Brain microvascular endothelial cell (primary cell): ENCODE measurements around the gene UXT.

ENCODE experiments used
- DNase-seq: peaks from one replicate; pipeline ENCODE4 v3.0.0-alpha.2; 2020
- H3K27ac ChIP-seq: fragments of 250-450 bp; sonication (Bioruptor Pico); 2 replicates; pipeline ENCODE4 v1.5.1; 2020; ENCODE audit warnings: mild to moderate bottlenecking, moderate library complexity
- H3K27me3 ChIP-seq: fragments of 250-450 bp; sonication (Bioruptor Pico); replicated peaks from 2 replicates; pipeline ENCODE4 v1.5.1; 2020; ENCODE audit warnings: mild to moderate bottlenecking
- H3K36me3 ChIP-seq: fragments of 250-450 bp; sonication (Bioruptor Pico); replicated peaks from 2 replicates; pipeline ENCODE4 v1.5.1; 2020; ENCODE audit warnings: mild to moderate bottlenecking
- H3K4me3 ChIP-seq: 2 replicates; pipeline ENCODE4 v1.5.1; 2011; ENCODE audit warnings: low read depth, mild to moderate bottlenecking, control low read depth, low read length, moderate library complexity
- CTCF ChIP-seq: IDR thresholded peaks from 2 replicates; pipeline ENCODE4 v1.5.1; 2011; ENCODE audit warnings: low read depth, mild to moderate bottlenecking, moderate library complexity, low read length, control low read depth, inconsistent platforms; ENCODE audit errors: missing control alignments
- in situ Hi-C: cut with HindIII; loops from 2 replicates; pipeline ENCODE4 v1.10.0; 2017; ENCODE audit warnings: low sequenced_read_pairs, low pct_ligation_motif_present

The UXT gene, protein sequence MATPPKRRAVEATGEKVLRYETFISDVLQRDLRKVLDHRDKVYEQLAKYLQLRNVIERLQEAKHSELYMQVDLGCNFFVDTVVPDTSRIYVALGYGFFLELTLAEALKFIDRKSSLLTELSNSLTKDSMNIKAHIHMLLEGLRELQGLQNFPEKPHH

GRCh38 chrX:47658684-47659420 is at the start of gene UXT:
Gene UXT (minus strand): TSS chrX:47659180. CDS start chrX:47658927, 253 bp downstream.
- TF ChIP-seq CTCF = no peak
- Histone ChIP-seq H3K4me3 (peak within 1 kb of the TSS; percentile 66), H3K27ac (peak within 1 kb of the TSS; percentile 98), H3K27me3 (no peaks in the 10 kb centered on the region), H3K36me3 (peaks cover 7% of the 10 kb centered on the region)
- in situ Hi-C loops = no loop called here
- peak; percentile 93 for DNase-seq

- H3K27me3 ChIP-seq = no peaks in the 10 kb centered on the region
- no peak for TF ChIP-seq CTCF
- DNase-seq = peak; percentile 5
- H3K27ac ChIP-seq = no peak overlapping the region
- in situ Hi-C loops = no loop called here
- no peaks in the 10 kb centered on the region for H3K36me3 ChIP-seq
- no peak overlapping the region for H3K4me3 ChIP-seq
Observed at GRCh38 chrX:47707031-47707780, 48.2 kb upstream of the UXT start.

DNA sequence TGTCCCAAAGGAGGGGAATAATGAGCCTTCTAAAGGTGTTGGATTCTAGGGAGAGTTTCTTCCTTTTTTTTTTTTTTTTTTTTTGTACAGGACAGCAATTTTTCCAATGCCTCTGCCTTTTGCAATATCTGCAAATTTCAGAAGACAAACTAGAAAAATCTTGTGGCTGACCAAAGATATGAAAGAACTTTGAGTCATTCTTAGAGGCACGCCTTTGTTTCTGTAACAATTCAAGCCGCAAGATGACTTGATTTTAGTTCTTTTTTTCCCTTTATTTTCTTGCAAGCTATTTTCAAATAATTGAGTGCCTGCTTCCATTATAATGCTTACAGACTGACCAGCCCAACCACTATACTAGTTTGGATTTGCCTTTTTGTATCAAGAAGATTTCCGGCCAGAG is 47.6 kb upstream of the UXT start:
- in situ Hi-C loops = no loop called here
- Histone ChIP-seq H3K27ac (no peak overlapping the region), H3K27me3 (no peaks in the 10 kb centered on the region), H3K36me3 (no peaks in the 10 kb centered on the region), H3K4me3 (no peak overlapping the region)
- peak; percentile 7 for DNase-seq
- TF ChIP-seq CTCF = no peak

DNA sequence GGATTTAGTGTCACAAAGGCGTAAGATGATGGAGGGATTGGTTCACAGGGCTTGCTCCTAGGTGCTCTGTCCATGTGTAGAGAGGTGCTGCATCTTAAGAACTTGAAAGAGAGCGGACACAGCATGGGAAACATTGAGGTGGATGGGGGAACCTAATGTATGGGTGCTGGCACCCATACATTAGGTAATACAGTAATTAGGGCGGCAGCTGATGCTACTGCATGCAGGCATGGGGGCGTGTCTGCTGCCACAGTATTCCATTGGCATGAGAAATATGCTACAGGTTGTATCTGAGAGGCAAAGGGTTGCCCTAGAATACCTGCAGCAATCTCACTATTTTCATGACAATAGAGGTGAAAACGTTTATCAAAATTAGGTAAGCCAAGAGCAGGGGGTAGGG is 45.8 kb upstream of the UXT start:
- Histone ChIP-seq H3K27ac (no peak overlapping the region), H3K27me3 (no peaks in the 10 kb centered on the region)

GRCh38 chrX:47697181-47697580 is 38.2 kb upstream of the UXT start:
- no peak for DNase-seq
- TF ChIP-seq CTCF = no peak
- no peaks in the 10 kb centered on the region for H3K27me3 ChIP-seq
- no peaks in the 10 kb centered on the region for H3K36me3 ChIP-seq
- H3K27ac ChIP-seq = no peak overlapping the region
- in situ Hi-C loops = no loop called here
- no peak overlapping the region for H3K4me3 ChIP-seq

More for the DNA sequence above, 45.8 kb upstream of the UXT start:
- TF ChIP-seq CTCF = no peak
- no peak for DNase-seq
- in situ Hi-C loops = no loop called here
- Histone ChIP-seq H3K36me3 (no peaks in the 10 kb centered on the region), H3K4me3 (no peak overlapping the region)
